Measurements from ENCODE around the gene ANXA6.

ANXA6 gene

GRCh38 chr5:151151793-151152192 is 5.8 kb downstream of the ANXA6 start:
- H2AFZ ChIP-seq (ENCODE audit: low read depth, low read length): no peak overlapping the region
- H4K20me1 ChIP-seq (ENCODE audit: insufficient read depth, low read length): peaks cover 31% of the 10 kb centered on the region
- H3K9ac ChIP-seq (ENCODE audit: low read depth, low read length): peak overlapping the region; percentile 49
- peak overlapping the region; percentile 61 for H3K4me2 ChIP-seq (ENCODE audit: insufficient read depth, low read length)
- H3K9me3 ChIP-seq (ENCODE audit: insufficient read depth, low read length, severe bottlenecking): no peaks in the 10 kb centered on the region
- ATAC-seq (ENCODE audit: insufficient read depth, low read depth): no peak
- H3K79me2 ChIP-seq (ENCODE audit: insufficient read depth, low read length): peaks cover 94% of the 10 kb centered on the region
- H3K27ac ChIP-seq (ENCODE audit: low read length): peak overlapping the region; percentile 84
- no peaks in the 10 kb centered on the region for H3K27me3 ChIP-seq (ENCODE audit: insufficient read depth, low read length, poor library complexity)
- H3K36me3 ChIP-seq (ENCODE audit: insufficient read depth, low read length): peaks cover 25% of the 10 kb centered on the region
- DNase-seq: no peak
- no peak for TF ChIP-seq EZH2 (IDR thresholded peaks at IDR 0.05; ENCODE audit: borderline replicate concordance, low read depth, low read length, severe bottlenecking)
- no peak for TF ChIP-seq CTCF (IDR thresholded peaks at IDR 0.05; ENCODE audit: borderline replicate concordance, extremely low read depth, low read length, poor library complexity, severe bottlenecking)
- H3K4me1 ChIP-seq (ENCODE audit: insufficient read depth, low read length): peaks cover 77% of the 10 kb centered on the region
- peak overlapping the region in 1 of 2 experiments; percentile 17; a peak in 2 of 4 replicates for H3K4me3 ChIP-seq (ENCODE audit: low read depth in 1 of 2, low read length in 2 of 2)

- Histone ChIP-seq H3K4me2 (ENCODE audit: insufficient read depth, low read length) (peak overlapping the region; percentile 61), H3K79me2 (ENCODE audit: insufficient read depth, low read length) (peaks cover 94% of the 10 kb centered on the region), H3K9ac (ENCODE audit: low read depth, low read length) (peak overlapping the region; percentile 49), H2AFZ (ENCODE audit: low read depth, low read length) (no peak overlapping the region), H3K27me3 (ENCODE audit: insufficient read depth, low read length, poor library complexity) (no peaks in the 10 kb centered on the region), H3K36me3 (ENCODE audit: insufficient read depth, low read length) (peaks cover 30% of the 10 kb centered on the region), H3K4me3 (ENCODE audit: low read depth in 1 of 2, low read length in 2 of 2) (peak overlapping the region in 1 of 2 experiments; percentile 17; a peak in 2 of 4 replicates), H4K20me1 (ENCODE audit: insufficient read depth, low read length) (peaks cover 31% of the 10 kb centered on the region), H3K27ac (ENCODE audit: low read length) (peak overlapping the region; percentile 84), H3K4me1 (ENCODE audit: insufficient read depth, low read length) (peaks cover 72% of the 10 kb centered on the region), H3K9me3 (ENCODE audit: insufficient read depth, low read length, severe bottlenecking) (no peaks in the 10 kb centered on the region)
- ATAC-seq (ENCODE audit: insufficient read depth, low read depth): no peak
- DNase-seq: peak; percentile 15
- no peak for TF ChIP-seq CTCF (IDR thresholded peaks at IDR 0.05; ENCODE audit: borderline replicate concordance, extremely low read depth, low read length, poor library complexity, severe bottlenecking)
- no peak for TF ChIP-seq EZH2 (IDR thresholded peaks at IDR 0.05; ENCODE audit: borderline replicate concordance, low read depth, low read length, severe bottlenecking)
Measured at GRCh38 chr5:151151263-151151660, 6.3 kb downstream of the ANXA6 start.

DNA sequence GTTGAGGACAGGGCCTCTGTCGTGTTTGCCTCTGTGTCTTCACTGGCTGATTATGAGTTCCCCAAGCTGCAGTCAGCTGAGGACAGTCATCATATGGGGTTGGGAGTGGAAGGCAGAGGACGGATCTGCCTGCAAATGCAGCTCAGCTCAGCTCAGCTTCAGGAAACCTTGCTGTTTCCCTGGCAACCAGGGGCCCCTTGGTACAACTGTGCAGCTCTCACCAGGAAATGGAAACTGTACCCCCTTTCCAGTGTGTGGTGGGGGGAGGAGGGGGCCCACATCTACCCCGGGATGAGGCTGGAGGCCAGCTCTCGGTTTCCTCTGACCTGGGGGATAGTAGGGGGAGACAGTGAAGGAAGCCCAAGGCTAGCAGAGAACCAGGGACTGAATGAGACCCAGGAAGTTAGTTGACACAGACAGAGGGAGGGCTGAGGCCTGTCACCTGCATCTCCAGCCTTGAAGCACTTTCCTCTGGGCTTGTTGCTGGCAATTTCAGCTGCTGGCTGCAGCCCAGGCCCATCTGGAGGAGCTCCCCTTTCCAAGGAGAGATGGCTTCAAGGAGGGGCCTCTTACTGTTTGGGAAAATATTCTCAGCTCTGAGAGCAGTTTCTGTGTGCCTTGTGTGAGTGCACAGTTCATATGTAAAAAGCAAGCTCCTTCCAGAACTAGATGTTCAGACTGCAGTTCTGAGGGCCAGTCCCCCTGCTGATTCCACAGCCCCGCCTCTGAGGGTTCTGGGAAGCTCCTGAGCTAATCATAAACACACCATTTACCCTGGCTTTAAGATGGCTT is 6.9 kb downstream of the ANXA6 start:
- Histone ChIP-seq H3K79me2 (ENCODE audit: insufficient read depth, low read length) (peaks cover 94% of the 10 kb centered on the region), H3K9ac (ENCODE audit: low read depth, low read length) (peak overlapping the region; percentile 49), H3K27me3 (ENCODE audit: insufficient read depth, low read length, poor library complexity) (no peaks in the 10 kb centered on the region), H3K36me3 (ENCODE audit: insufficient read depth, low read length) (peaks cover 36% of the 10 kb centered on the region), H3K4me2 (ENCODE audit: insufficient read depth, low read length) (peak overlapping the region; percentile 61), H3K4me3 (ENCODE audit: low read depth in 1 of 2, low read length in 2 of 2) (peak overlapping the region in 1 of 2 experiments; percentile 17; a peak in 2 of 4 replicates), H3K27ac (ENCODE audit: low read length) (peak overlapping the region; percentile 84), H2AFZ (ENCODE audit: low read depth, low read length) (peak overlapping the region; percentile 54; the same call in 1 of the 2 replicates), H4K20me1 (ENCODE audit: insufficient read depth, low read length) (peaks cover 36% of the 10 kb centered on the region), H3K4me1 (ENCODE audit: insufficient read depth, low read length) (peaks cover 66% of the 10 kb centered on the region), H3K9me3 (ENCODE audit: insufficient read depth, low read length, severe bottlenecking) (no peaks in the 10 kb centered on the region)
- TF ChIP-seq CTCF (IDR thresholded peaks at IDR 0.05; ENCODE audit: borderline replicate concordance, extremely low read depth, low read length, poor library complexity, severe bottlenecking) (peak; percentile 7), EZH2 (IDR thresholded peaks at IDR 0.05; ENCODE audit: borderline replicate concordance, low read depth, low read length, severe bottlenecking) (no peak)
- ATAC-seq (ENCODE audit: insufficient read depth, low read depth) (peak; percentile 89), DNase-seq (peak; percentile 84)
